Ovary (tissue), 3 donors: ENCODE data around the gene ASPM.

Experiments
- CTCF ChIP-seq, 3 donors: fragments of 450-650 bp in 2 of 3; fragments of 200-600 bp in 1 of 3; IDR thresholded peaks; one replicate each; pipeline versions ENCODE4 v1.5.1 to v1.8.0; 2016 to 2022; ENCODE audit warnings: antibody characterized with exemption in 3 of 3, mild to moderate bottlenecking in 1 of 3
- EP300 ChIP-seq: sonication (generic); formaldehyde crosslinking; IDR thresholded peaks from one replicate; pipeline ENCODE4 v1.6.1; 2017; ENCODE audit warnings: antibody characterized with exemption
- POLR2A ChIP-seq: fragments of 450-650 bp; IDR thresholded peaks from one replicate; pipeline ENCODE4 v1.6.1; 2017; ENCODE audit warnings: antibody characterized with exemption, mild to moderate bottlenecking, moderate library complexity
- donor health status: DM: no; HTN: no; CAD: no.

GRCh38 chr1:197174818-197175217 lies 28.3 kb upstream of the ASPM start:
- TF ChIP-seq CTCF (IDR thresholded peaks at IDR 0.05) (no peak), POLR2A (no peak), EP300 (no peak)
